Large intestine (tissue), 3 donors: ENCODE data around the gene RBM38. TPM values are rescaled to one million over a fixed set of nuclear protein-coding genes. Genes with fewer than 3 reads are reported as not detected.
"Not testable (repeated sequence)": the region's sequence is repeated elsewhere in the genome, so short reads cannot be mapped to it uniquely, and the experiment has no call there.

Source experiments
- DNase-seq, 2 donors: peaks; one replicate each; pipeline versions ENCODE4 v3.0.0 to v3.0.0-alpha.2; 2013
- H3K27ac ChIP-seq: one replicate; pipeline ENCODE4 v1.5.1; 2013; ENCODE audit warnings: low read length
- H3K27me3 ChIP-seq: 2 replicates; pipeline ENCODE4 v1.6.1; 2013; ENCODE audit warnings: low read length; ENCODE audit not compliant: control insufficient read depth, insufficient read depth
- H3K36me3 ChIP-seq: 2 replicates; pipeline ENCODE4 v1.6.1; 2013; ENCODE audit warnings: low read length; ENCODE audit not compliant: control insufficient read depth, insufficient read depth
- H3K4me1 ChIP-seq: one replicate; pipeline ENCODE4 v1.6.1; 2013; ENCODE audit warnings: low read length; ENCODE audit not compliant: control insufficient read depth, insufficient read depth
- H3K4me3 ChIP-seq: one replicate; pipeline ENCODE4 v1.5.1; 2013; ENCODE audit warnings: low read length
- H3K9me3 ChIP-seq: one replicate; pipeline ENCODE4 v1.6.1; 2013; ENCODE audit warnings: mild to moderate bottlenecking, low read depth, low read length, moderate library complexity; ENCODE audit not compliant: control insufficient read depth
- WGBS: methylation state at CpG from one replicate; pipeline ENCODE4 v1.1.5; 2013; ENCODE audit warnings: low lambda C conversion rate; ENCODE audit not compliant: insufficient coverage; 5-methylcytosine and 5-hydroxymethylcytosine counted together
- polyA plus RNA-seq: library from polyadenylated mRNA; unstranded; fragments of 120-200 nt; gene quantifications from one replicate; pipeline ENCODE4 v1.2.1, GENCODE V29; 2013

RBM38 gene
- polyA plus RNA-seq, 1 donor: 19.7 TPM

DNA sequence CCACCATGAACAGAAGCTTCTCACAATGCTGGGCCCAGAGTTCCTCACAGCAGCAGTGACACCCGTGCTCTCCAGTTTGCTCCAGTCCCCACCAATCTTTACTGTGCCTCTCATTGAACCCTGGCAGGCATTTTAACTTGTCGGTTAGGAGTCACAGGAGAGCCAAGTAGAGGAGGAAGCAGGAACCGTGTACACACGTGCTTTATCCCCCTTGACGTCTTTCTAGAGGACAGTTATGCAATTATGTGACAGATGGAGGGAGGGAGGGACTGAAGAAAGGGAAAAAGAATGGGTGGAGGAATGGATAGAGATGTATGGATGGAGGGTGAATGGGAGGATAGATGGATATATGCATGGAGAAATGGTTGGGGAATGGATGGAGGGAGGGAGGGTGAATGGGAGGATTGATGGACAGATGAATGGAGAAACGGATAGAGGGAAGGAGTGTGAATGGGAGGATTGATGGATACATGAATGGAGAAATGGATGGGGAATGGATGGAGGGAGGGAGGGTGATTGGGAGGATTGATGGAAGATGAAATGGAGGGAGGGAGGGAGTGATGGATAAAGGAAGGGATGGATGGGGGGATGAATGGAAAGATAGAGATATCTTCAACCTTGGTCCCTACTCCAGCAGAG lies 26.0 kb downstream of the RBM38 start:
- H3K4me3 ChIP-seq: no peak overlapping the region
- H3K27me3 ChIP-seq: peaks cover 10% of the 10 kb centered on the region
- H3K9me3 ChIP-seq: no peaks in the 10 kb centered on the region
- H3K4me1 ChIP-seq: no peaks in the 10 kb centered on the region
- H3K27ac ChIP-seq: no peak overlapping the region
- WGBS: 41% methylated on average over 4 of the region's 6 CpGs
- DNase-seq: no peak
- no peaks in the 10 kb centered on the region for H3K36me3 ChIP-seq

DNA sequence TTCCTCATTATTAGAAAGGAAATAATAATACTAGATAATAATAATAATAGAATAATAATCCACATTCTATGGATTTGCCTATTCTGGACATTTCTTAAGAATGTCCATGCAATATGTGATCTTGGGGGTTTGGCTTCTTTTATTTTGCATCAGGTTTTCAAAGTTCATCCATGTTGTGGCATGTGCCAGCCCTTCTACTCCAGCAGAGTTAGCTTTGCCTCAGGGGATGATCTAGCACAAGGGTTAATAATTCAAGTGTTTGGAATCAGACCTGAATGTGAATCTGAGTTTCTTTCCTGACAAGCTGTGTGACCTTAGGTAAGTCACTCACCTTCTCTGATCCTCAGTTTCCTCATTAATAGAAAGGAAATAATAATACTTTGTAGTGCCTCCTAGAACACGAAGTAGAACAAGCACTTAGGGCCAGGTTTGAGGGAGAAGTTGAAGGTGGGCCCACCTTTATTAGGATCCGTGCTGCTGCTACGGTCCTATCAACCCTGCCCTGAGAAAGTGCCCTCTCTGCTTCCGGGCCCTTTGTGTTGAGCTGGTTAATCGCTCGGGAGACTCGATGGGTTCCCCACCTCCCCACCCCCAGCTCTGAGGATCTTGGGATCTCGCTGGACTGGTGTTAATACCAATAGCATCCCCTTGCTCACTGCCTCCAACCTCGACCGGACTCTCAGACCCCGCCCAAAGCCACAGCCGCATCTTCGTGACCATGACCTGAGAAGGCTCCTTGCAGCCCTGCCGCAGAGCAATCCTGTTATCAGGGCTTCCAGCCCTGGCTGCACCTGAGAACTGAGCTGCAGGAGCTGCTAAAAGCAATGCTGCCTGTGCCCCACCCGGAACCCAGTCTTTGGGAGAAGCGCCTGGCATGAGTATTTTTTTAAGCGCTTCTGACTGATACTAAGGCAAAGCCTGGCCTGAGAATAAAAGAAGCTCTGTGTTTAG lies 26.9 kb downstream of the RBM38 start:
- no peaks in the 10 kb centered on the region for H3K9me3 ChIP-seq
- no CpG with 5 or more reads among the region's 17 CpGs for WGBS
- H3K27ac ChIP-seq: no peak overlapping the region

DNA sequence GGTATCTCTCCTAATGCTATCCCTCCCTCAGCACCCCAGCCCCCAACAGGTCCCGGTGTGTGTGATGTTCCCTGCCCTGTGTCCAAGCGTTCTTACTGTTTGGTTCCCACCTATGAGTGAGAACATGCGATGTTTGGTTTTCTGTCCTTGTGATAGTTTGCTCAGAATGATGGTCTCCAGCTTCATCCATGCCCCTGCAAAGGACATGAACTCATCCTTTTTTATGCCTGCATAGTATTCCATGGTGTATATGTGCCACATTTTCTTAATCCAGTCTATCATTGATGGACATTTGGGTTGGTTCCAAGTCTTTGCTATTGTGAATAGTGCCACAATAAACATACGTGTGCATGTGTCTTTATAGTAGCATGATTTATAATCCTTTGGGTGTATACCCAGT lies 28.3 kb downstream of the RBM38 start:
- not testable (repeated sequence) for H3K36me3 ChIP-seq, DNase-seq, H3K9me3 ChIP-seq, H3K4me3 ChIP-seq, H3K27ac ChIP-seq, H3K4me1 ChIP-seq
- H3K27me3 ChIP-seq: peaks cover 12% of the 10 kb centered on the region
- no CpG with 5 or more reads among the region's 4 CpGs for WGBS

More for the DNA sequence above, 26.9 kb downstream of the RBM38 start:
- DNase-seq: no peak
- H3K4me3 ChIP-seq: no peak overlapping the region
- no peaks in the 10 kb centered on the region for H3K4me1 ChIP-seq
- H3K36me3 ChIP-seq: no peaks in the 10 kb centered on the region
- H3K27me3 ChIP-seq: peaks cover 10% of the 10 kb centered on the region

DNA sequence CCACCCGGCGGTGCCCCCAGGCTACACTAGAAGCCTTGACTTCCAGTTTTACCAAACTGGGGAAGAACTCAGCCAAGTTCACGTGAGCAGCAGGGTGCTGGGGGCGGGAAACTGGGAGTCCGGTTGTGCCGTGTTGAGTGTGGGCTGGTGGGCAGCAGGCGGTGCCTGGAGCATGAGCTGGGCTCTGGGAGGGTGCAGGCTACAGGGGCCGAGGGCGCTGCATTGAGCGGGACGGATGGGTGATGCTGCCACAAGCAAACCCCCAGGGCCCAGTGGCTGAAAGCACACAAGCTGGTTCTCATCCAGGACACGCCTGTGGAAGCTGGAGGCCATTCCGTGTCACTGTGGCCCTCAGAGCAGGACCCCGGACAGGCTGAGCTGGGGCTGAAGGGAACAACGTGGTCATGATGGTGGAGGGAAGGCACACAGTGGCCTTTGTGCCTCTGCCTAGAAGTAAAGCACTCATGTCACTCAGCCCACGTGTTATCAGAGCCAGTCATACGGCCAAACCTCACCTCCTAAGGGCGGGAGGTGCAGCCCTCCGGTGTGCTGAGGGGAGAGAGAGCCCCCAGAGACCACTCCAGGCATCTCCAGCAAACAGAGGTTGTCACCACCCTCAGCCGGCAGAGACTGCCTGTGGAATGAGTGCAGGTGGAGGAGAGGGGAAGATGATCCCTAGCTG lies 29.5 kb downstream of the RBM38 start:
- Histone ChIP-seq H3K27ac (no peak overlapping the region), H3K4me3 (no peak overlapping the region), H3K36me3 (no peaks in the 10 kb centered on the region), H3K27me3 (peaks cover 12% of the 10 kb centered on the region), H3K4me1 (no peaks in the 10 kb centered on the region), H3K9me3 (no peaks in the 10 kb centered on the region)
- no CpG with 5 or more reads among the region's 20 CpGs for WGBS
- DNase-seq: no peak

DNA sequence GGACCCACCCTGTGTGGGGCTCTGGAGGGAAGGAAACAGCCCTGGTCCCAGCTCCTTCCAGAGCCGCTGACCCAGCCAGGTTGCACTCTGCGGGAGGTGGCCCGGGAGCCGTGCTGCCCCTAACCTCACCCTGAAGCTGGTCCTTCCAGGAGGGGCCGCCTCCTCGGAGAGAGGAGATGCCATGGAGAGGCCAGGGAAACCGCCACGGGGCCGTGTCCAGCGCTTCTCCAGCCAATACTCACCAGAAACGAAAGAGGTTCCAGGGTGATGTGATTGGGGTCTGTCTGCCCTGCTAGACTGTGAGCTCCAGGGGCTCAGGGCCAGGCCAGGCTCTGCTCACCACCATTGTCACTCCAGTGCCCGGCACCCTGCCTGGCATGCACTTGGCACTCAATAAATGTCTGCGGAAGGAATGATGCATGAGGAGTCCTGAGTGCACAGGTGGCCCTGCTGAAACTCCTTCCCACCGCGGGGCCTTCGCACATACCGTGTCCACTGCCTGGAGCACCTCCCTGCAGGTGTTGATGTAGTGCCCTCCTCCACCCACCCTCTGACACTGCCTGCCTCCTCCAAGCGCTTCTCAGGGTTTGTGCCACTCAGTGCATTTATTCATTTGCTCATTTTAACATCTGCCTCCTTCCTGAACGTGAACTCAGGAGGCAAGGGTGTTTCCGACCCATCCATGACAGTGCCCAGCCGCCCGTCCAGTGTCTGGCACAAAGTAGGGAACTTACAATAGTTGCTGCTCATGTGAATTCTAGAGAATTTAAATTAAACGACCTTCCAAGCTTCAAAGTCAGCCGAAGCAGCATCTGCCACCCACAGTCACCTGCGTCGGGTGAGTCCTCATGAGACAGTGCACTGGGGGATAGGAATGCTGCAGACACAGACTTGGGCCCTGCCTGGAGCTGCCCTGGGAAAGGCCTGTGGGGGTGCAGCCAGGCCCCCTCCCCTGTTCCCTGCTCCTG lies 30.3 kb downstream of the RBM38 start:
- H3K27ac ChIP-seq: no peak overlapping the region
- peaks cover 12% of the 10 kb centered on the region for H3K27me3 ChIP-seq
- no peaks in the 10 kb centered on the region for H3K36me3 ChIP-seq
- no peaks in the 10 kb centered on the region for H3K4me1 ChIP-seq
- H3K4me3 ChIP-seq: no peak overlapping the region
- DNase-seq: no peak
- H3K9me3 ChIP-seq: no peaks in the 10 kb centered on the region
- WGBS: no CpG with 5 or more reads among the region's 26 CpGs

DNA sequence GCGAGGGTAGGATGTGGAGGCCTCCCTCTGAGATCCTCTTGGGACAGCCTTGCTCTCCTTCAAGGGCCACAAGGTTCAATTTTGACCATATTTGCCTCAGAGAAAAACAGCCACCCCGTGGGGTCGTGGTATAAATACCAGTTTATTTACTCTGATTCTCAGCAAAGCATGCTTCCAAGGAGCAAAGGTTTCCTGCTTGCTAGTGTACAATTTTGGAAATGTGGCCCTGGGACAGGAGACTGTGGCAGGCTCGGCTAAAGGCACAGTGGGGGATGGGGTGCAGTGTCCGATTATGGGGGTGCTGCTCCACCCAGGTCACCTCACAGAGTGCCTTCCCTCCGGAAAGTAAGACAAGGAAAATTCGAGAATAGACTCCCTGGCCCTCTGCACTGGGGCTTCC lies 31.1 kb downstream of the RBM38 start:
- H3K36me3 ChIP-seq: no peaks in the 10 kb centered on the region
- no CpG with 5 or more reads among the region's 7 CpGs for WGBS
- H3K27me3 ChIP-seq: peaks cover 12% of the 10 kb centered on the region
- no peaks in the 10 kb centered on the region for H3K4me1 ChIP-seq
- H3K27ac ChIP-seq: no peak overlapping the region
- no peak overlapping the region for H3K4me3 ChIP-seq
- no peak for DNase-seq
- no peaks in the 10 kb centered on the region for H3K9me3 ChIP-seq

DNA sequence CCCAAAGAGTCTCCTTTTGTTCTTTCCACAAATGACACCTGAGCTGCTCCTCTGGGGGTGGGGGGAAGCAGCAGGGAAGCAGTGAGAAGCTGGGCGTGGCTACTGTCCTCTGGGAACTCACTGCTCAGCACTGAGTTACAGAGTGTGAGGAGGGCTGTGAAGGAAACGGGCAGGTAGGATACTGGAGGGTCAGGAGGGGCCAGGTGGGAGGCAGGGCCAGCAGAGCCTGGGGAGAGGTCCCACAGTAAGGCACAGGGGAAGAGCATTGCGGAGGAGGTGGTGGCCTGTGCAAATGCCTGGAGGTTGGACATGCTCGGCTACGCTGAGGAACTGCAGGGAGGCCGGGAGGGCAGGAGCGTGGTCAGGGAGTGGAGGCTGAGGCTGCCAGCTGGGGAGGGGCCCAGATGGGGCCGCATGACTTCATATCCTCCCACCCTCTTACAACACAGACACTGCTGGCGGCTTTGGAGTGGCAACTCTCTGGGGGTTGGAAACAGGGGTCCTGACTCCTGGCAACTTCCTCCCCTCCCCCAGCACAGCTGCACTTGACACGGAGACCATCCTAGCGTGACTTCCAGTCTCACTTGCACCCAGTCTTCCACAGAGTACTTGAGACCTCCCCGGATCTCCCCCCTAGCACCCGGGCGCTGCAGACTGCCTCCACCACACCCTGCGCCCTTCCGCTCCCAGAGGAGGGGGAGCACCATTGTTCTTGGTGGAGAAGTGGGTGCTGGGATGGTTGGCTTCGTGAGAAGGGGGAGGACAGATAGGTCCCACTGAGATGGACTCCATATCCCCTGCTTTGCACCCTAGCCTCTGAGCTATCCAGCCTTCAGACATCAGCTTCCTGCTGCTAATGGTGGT lies 34.2 kb downstream of the RBM38 start:
- Histone ChIP-seq H3K27me3 (peaks cover 5% of the 10 kb centered on the region), H3K27ac (no peak overlapping the region), H3K4me3 (no peak overlapping the region), H3K9me3 (no peaks in the 10 kb centered on the region), H3K4me1 (no peaks in the 10 kb centered on the region), H3K36me3 (no peaks in the 10 kb centered on the region)
- DNase-seq: no peak
- WGBS: no CpG with 5 or more reads among the region's 17 CpGs

DNA sequence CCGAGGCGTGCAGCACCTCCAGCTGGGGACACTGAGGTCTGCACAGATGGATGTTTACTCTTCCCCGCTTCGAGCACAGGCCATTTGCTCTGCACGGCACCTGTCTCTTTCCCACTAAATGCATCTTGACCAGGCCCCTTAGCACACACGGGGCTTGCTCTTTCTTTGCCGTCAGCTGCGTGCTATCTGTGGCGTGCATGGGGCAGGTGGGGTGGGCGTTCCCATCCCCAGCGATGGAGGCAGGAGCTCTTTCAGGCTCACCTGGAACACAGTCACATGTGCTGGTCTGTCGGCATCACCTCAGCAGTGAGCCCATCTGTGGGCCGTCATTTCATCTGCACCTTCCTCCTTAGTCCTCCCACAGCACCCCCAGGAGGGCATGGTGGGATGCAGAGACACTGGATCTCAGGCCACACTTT lies 35.1 kb downstream of the RBM38 start:
- no CpG with 5 or more reads among the region's 13 CpGs for WGBS
- peaks cover 2% of the 10 kb centered on the region for H3K27me3 ChIP-seq
- no peak for DNase-seq
- H3K9me3 ChIP-seq: no peaks in the 10 kb centered on the region
- no peaks in the 10 kb centered on the region for H3K4me1 ChIP-seq
- no peaks in the 10 kb centered on the region for H3K36me3 ChIP-seq
- H3K4me3 ChIP-seq: no peak overlapping the region
- H3K27ac ChIP-seq: no peak overlapping the region

DNA sequence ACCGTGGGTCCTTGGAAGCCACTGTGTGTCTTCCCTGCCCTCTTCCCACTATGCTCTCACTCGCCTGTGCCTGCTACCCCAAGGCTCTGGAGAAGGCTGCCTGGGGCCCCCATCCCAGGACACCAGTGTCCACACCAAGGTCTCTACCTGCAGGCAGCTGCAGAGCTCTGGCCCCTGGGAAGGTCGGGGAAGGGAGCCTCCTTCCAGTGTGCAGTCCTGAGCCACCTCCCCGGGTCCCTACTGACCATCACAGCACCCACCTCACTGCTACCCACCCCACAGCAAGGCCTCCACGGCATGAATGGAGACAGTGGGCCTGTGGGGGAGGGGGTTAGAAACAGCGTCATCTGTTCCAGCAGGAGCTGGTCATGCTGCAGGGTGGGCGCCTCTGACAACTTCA lies 35.6 kb downstream of the RBM38 start:
- no peaks in the 10 kb centered on the region for H3K4me1 ChIP-seq
- H3K27ac ChIP-seq: no peak overlapping the region
- H3K27me3 ChIP-seq: peaks cover 2% of the 10 kb centered on the region
- no CpG with 5 or more reads among the region's 7 CpGs for WGBS
- no peaks in the 10 kb centered on the region for H3K36me3 ChIP-seq
- no peak overlapping the region for H3K4me3 ChIP-seq
- no peak for DNase-seq
- H3K9me3 ChIP-seq: no peaks in the 10 kb centered on the region
